IMR-90 (cell line): Measurements from ENCODE around the gene TSPAN4. TPM values are rescaled to one million over a fixed set of nuclear protein-coding genes. Genes with fewer than 3 reads are reported as not detected.

Experiments
- ATAC-seq: fragments of 200-7000 bp; cut with Tn5 transposase; 2 replicates; pipeline ENCODE4 v1.9.1; 2020; ENCODE audit warnings: low read depth, mild to moderate bottlenecking, moderate library complexity
- BruUV-seq: library from RNA; stranded (reverse); fragments of 400-500 nt; replicated peaks from 2 replicates; lab custom pipeline; 2021; lab: Mats Ljungman, UMichigan
- CTCF ChIA-PET: fragments of 300-600 bp; formaldehyde crosslinking; extraction: SDS; loops from one replicate; lab custom pipeline; 2021; ENCODE audit warnings: antibody characterized with exemption; lab: Yijun Ruan, JAX
- POLR2A ChIA-PET: fragments of 300-600 bp; sonication (Branson Sonifier 250); formaldehyde crosslinking; loops from one replicate; lab custom pipeline; 2022; ENCODE audit warnings: antibody characterized with exemption; ENCODE audit not compliant: unreplicated experiment; lab: Charles Lee
- DNase-seq: peaks from one replicate; pipeline ENCODE4 v3.0.0; 2013
- H2AFZ ChIP-seq: replicated peaks from 2 replicates; pipeline ENCODE3; 2013; ENCODE audit warnings: low read length, mild to moderate bottlenecking; ENCODE audit not compliant: poor library complexity
- H2AK5ac ChIP-seq: 2 replicates; pipeline ENCODE4 v1.6.1; 2013; ENCODE audit warnings: low read depth, low read length, inconsistent platforms
- H2AK9ac ChIP-seq: replicated peaks from 2 replicates; pipeline ENCODE3; 2013; ENCODE audit warnings: mild to moderate bottlenecking, low read depth, low read length, moderate library complexity; ENCODE audit not compliant: poor library complexity
- H2BK120ac ChIP-seq: 2 replicates; pipeline ENCODE4 v1.6.1; 2013; ENCODE audit warnings: low read depth, low read length, inconsistent platforms
- H2BK15ac ChIP-seq: 3 replicates; pipeline ENCODE4 v1.6.1; 2013; ENCODE audit warnings: low read depth, low read length, inconsistent platforms
- H2BK20ac ChIP-seq: 2 replicates; pipeline ENCODE4 v1.6.1; 2013; ENCODE audit warnings: low read depth, mild to moderate bottlenecking, inconsistent platforms, low read length, moderate library complexity
- H2BK5ac ChIP-seq: 2 replicates; pipeline ENCODE4 v1.6.1; 2013; ENCODE audit warnings: mild to moderate bottlenecking, low read depth, low read length, inconsistent platforms; ENCODE audit not compliant: poor library complexity, severe bottlenecking
- H3K14ac ChIP-seq: replicated peaks from 2 replicates; pipeline ENCODE4 v1.6.1; 2013; ENCODE audit warnings: low read depth, low read length, inconsistent platforms
- H3K18ac ChIP-seq: 2 replicates; pipeline ENCODE4 v1.6.1; 2013; ENCODE audit warnings: low read depth, low read length, control low read depth
- H3K23ac ChIP-seq: 2 replicates; pipeline ENCODE4 v1.6.1; 2013; ENCODE audit warnings: low read depth, low read length, inconsistent platforms
- H3K27ac ChIP-seq: 2 replicates; pipeline ENCODE4 v1.5.1; 2013; ENCODE audit warnings: mild to moderate bottlenecking, control low read depth, low read length; ENCODE audit not compliant: insufficient read depth
- H3K27me3 ChIP-seq: 2 replicates; pipeline ENCODE4 v1.6.1; 2013; ENCODE audit warnings: low read length; ENCODE audit not compliant: control insufficient read depth, insufficient read depth
- H3K36me3 ChIP-seq: 2 replicates; pipeline ENCODE4 v1.6.1; 2013; ENCODE audit warnings: low read length, mixed read lengths; ENCODE audit not compliant: control insufficient read depth, insufficient read depth
- H3K4ac ChIP-seq: 2 replicates; pipeline ENCODE4 v1.6.1; 2013; ENCODE audit warnings: low read depth, low read length, inconsistent platforms
- H3K4me1 ChIP-seq: 2 replicates; pipeline ENCODE4 v1.6.1; 2013; ENCODE audit warnings: low read length, mixed read lengths; ENCODE audit not compliant: control insufficient read depth, insufficient read depth
- H3K4me2 ChIP-seq: 2 replicates; pipeline ENCODE4 v1.6.1; 2013; ENCODE audit warnings: low read depth, mild to moderate bottlenecking, control low read depth, low read length, moderate library complexity
- H3K4me3 ChIP-seq: 2 replicates; pipeline ENCODE4 v1.5.1; 2013; ENCODE audit warnings: low read depth, mild to moderate bottlenecking, control low read depth, low read length, moderate library complexity; ENCODE audit not compliant: insufficient read depth
- H3K56ac ChIP-seq: 2 replicates; pipeline ENCODE4 v1.6.1; 2013; ENCODE audit warnings: low read length, inconsistent platforms; ENCODE audit not compliant: insufficient read depth; ENCODE audit errors: extremely low read depth
- H3K79me1 ChIP-seq, 2 experiments: 2 replicates each; pipeline ENCODE4 v1.6.1; 2013; ENCODE audit warnings: low read length in 2 of 2, inconsistent platforms in 1 of 2, low read depth in 1 of 2
- H3K9ac ChIP-seq: 2 replicates; pipeline ENCODE4 v1.6.1; 2013; ENCODE audit warnings: low read depth, low read length, control low read depth
- H3K9me1 ChIP-seq: 2 replicates; pipeline ENCODE4 v1.6.1; 2013; ENCODE audit warnings: low read length, inconsistent platforms; ENCODE audit not compliant: insufficient read depth
- H3K9me3 ChIP-seq: 2 replicates; pipeline ENCODE4 v1.6.1; 2013; ENCODE audit warnings: low read length; ENCODE audit not compliant: control insufficient read depth, insufficient read depth
- H4K20me1 ChIP-seq: 2 replicates; pipeline ENCODE4 v1.6.1; 2013; ENCODE audit warnings: low read length, inconsistent platforms; ENCODE audit not compliant: insufficient read depth
- H4K5ac ChIP-seq: 2 replicates; pipeline ENCODE4 v1.6.1; 2013; ENCODE audit warnings: mild to moderate bottlenecking, low read depth, low read length, control low read depth
- H4K8ac ChIP-seq, 2 experiments: 2 replicates each; pipeline ENCODE4 v1.6.1; 2013; ENCODE audit warnings: low read depth in 2 of 2, low read length in 2 of 2, control low read depth in 1 of 2, inconsistent platforms in 1 of 2
- H4K91ac ChIP-seq: 2 replicates; pipeline ENCODE4 v1.6.1; 2013; ENCODE audit warnings: low read depth, low read length, inconsistent platforms; ENCODE audit not compliant: insufficient read depth
- CTCF ChIP-seq: conservative IDR thresholded peaks from 2 replicates; pipeline ENCODE4 v1.5.1; 2012; ENCODE audit warnings: mild to moderate bottlenecking, low read depth, low read length, improper control_type of control experiment
- MAZ ChIP-seq: IDR thresholded peaks from 2 replicates; pipeline ENCODE4 v1.6.1; 2012; ENCODE audit warnings: low read depth, mild to moderate bottlenecking, low read length, improper control_type of control experiment, moderate library complexity, borderline replicate concordance
- SMC3 ChIP-seq: fragments of 150-350 bp; IDR thresholded peaks from 2 replicates; pipeline ENCODE4 v1.6.1; 2016; ENCODE audit warnings: low read depth, mild to moderate bottlenecking, antibody characterized with exemption, low read length, moderate library complexity
- USF2 ChIP-seq: fragments of 150-350 bp; IDR thresholded peaks from 2 replicates; pipeline ENCODE4 v1.6.1; 2017; ENCODE audit warnings: mild to moderate bottlenecking, antibody characterized with exemption, low read length, low read depth
- WGBS, 2 experiments: methylation state at CpG; one replicate each; pipeline versions ENCODE4 v1.1.5 to v1.1.7; 2013; ENCODE audit warnings: missing lambda C conversion rate in 2 of 2; ENCODE audit not compliant: insufficient read length in 1 of 2; ENCODE audit errors: extremely low coverage in 2 of 2; 5-methylcytosine and 5-hydroxymethylcytosine counted together
- dilution Hi-C: fragments of 300-500 bp; cut with HindIII; formaldehyde crosslinking; loops from one replicate; pipeline ENCODE4 v1.14.3; 2018; ENCODE audit warnings: low sequenced_read_pairs; ENCODE audit not compliant: unreplicated experiment
- in situ Hi-C: fragments of 300-500 bp; cut with MboI; formaldehyde crosslinking; loops from 3 replicates; pipeline ENCODE4 v1.14.3; 2019; ENCODE audit warnings: low sequenced_read_pairs, inconsistent platforms, mixed read lengths
- intact Hi-C: fragments of 100-400 bp; cut with micrococcal nuclease; formaldehyde crosslinking; loops from 2 replicates; pipeline ENCODE4 v1.10.0; 2022
- polyA plus RNA-seq, 3 experiments: library from polyadenylated mRNA; depleted of rRNA; stranded (reverse); fragments of >200 nt; gene quantifications; 2 replicates each; pipeline ENCODE4 v1.2.3, GENCODE V29; 2012; ENCODE audit warnings: low replicate concordance in 1 of 3
- total RNA-seq: library from RNA; depleted of rRNA; stranded (reverse); fragments of >200 nt; gene quantifications from 2 replicates; pipeline ENCODE4 v1.2.3, GENCODE V29; 2012

The TSPAN4 gene
- total and polyA plus RNA-seq, 2 of the 4 experiments (the other 2 are of a cell fraction), result 161 to 293 TPM

GRCh38 chr11:832529-833113 lies 10.0 kb upstream of the TSPAN4 start, which contains the start of gene CD151:
Gene CD151 (plus strand): TSS chr11:832952. CDS start chr11:836070, 3,118 bp downstream.
- Histone ChIP-seq H2BK120ac (peak within 1 kb of the TSS; percentile 80), H3K4me1 (peaks cover 38% of the 10 kb centered on the region), H3K27me3 (peaks cover under 1% of the 10 kb centered on the region; the same call in 1 of the 2 replicates), H3K18ac (peak within 1 kb of the TSS; percentile 43), H3K27ac (peak within 1 kb of the TSS; percentile 93), H2BK15ac (peak within 1 kb of the TSS; percentile 34; the same call in 1 of the 3 replicates), H2AK5ac (peak within 1 kb of the TSS; percentile 99), H3K9ac (peak within 1 kb of the TSS; percentile 94), H4K91ac (peak within 1 kb of the TSS; percentile 87), H4K5ac (peak within 1 kb of the TSS; percentile 49), H2AFZ (peak within 1 kb of the TSS; percentile 89), H3K14ac (peak within 1 kb of the TSS; percentile 99), H3K79me1 (peaks cover 11 to 48% of the 10 kb centered on the region in 2 experiments), H3K23ac (peak within 1 kb of the TSS; percentile 96), H4K20me1 (peaks cover 55% of the 10 kb centered on the region), H3K4ac (peak within 1 kb of the TSS; percentile 98), H3K9me1 (peaks cover 21% of the 10 kb centered on the region), H3K4me2 (peak within 1 kb of the TSS; percentile 90), H2AK9ac (peak within 1 kb of the TSS; percentile 100), H3K36me3 (peaks cover 16% of the 10 kb centered on the region), H3K9me3 (no peaks in the 10 kb centered on the region), H3K4me3 (peak within 1 kb of the TSS; percentile 84), H2BK5ac (peak within 1 kb of the TSS; percentile 93), H2BK20ac (0 out of 2 replicates have a peak within 1 kb of the TSS, but pooled peaks have one; percentile 70), H3K56ac (peak within 1 kb of the TSS; percentile 78), H4K8ac (peak within 1 kb of the TSS; percentile 59 to 93)
- ChIA-PET POLR2A (interaction anchor here (1.4 kb wide), 2 partner anchors 10 to 13 kb away, joined by 3 to 8 read pairs; partner anchors contain the start of genes PNPLA2 and TSPAN4), CTCF (no interaction called here)
- no TSS peak for BruUV-seq
- peak; percentile 65 for ATAC-seq
- intact Hi-C loops (no loop called here), dilution Hi-C loops (no loop called here), in situ Hi-C loops (no loop called here)
- WGBS, 2 experiments, result 0% methylated on average over 11 of the region's 67 CpGs; no CpG with 5 or more reads in 1 of the 2 experiments
- no peak for TF ChIP-seq USF2
- TF ChIP-seq CTCF, result no peak
- TF ChIP-seq SMC3, result no peak
- TF ChIP-seq MAZ, result peak; percentile 56; the same call in 1 of the 2 replicates
- peak; percentile 45 for DNase-seq
